GM12891 (cell line): ENCODE data around the gene TBC1D13.

ENCODE experiments used
- POLR2A ChIP-seq: IDR thresholded peaks from 2 replicates; pipeline ENCODE4 v1.6.1; 2011; ENCODE audit warnings: low read depth, low read length, control low read depth
- POLR2AphosphoS5 ChIP-seq: IDR thresholded peaks from 2 replicates; pipeline ENCODE4 v1.6.1; 2011; ENCODE audit warnings: low read depth, low read length, control low read depth
- TAF1 ChIP-seq: IDR thresholded peaks from 2 replicates; pipeline ENCODE4 v1.6.1; 2011; ENCODE audit warnings: low read depth, low read length, control low read depth

DNA sequence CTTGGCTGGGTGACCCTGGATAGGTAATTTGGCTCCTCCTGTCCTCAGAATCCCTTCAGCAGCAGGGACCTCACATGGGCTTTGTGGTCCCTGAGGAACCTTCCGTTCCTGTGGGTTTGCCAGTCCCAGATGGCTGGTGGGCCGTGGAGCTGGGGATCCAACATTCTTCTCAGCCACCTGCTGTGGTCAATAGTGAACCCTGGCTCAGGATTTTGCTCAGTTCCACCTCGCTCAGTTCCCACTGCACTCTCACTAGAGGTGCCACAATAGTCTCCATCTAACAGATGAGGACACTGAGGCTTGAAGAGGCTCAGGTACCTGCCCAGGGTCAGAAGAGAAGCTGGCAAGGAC is 59.6 kb downstream of the TBC1D13 start:
- TF ChIP-seq POLR2A (no peak), POLR2AphosphoS5 (no peak), TAF1 (no peak)
